SK-N-SH (cell line): ENCODE measurements around the gene ANHX. TPM values are rescaled to one million over a fixed set of nuclear protein-coding genes. Genes with fewer than 3 reads are reported as not detected.

Experiments
- CTCF ChIA-PET: fragments of 300-600, 350-600 bp; formaldehyde crosslinking; extraction: SDS; loops from one replicate; lab custom pipeline; 2021; lab: Yijun Ruan, JAX
- POLR2A ChIA-PET: fragments of 350-600 bp; sonication (Branson Sonifier 250); formaldehyde crosslinking; extraction: SDS; loops from one replicate; lab custom pipeline; 2020; ENCODE audit warnings: antibody characterized with exemption, inconsistent platforms; lab: Yijun Ruan, JAX
- DNase-seq: peaks from one replicate; pipeline ENCODE4 v3.0.0; 2012
- H2AFZ ChIP-seq: fragments of 200-600 bp; sonication (generic); 2 replicates; pipeline ENCODE4 v1.8.1; 2016; ENCODE audit warnings: antibody characterized with exemption, mild to moderate bottlenecking, low read depth
- H3F3A ChIP-seq: fragments of 200-600 bp; sonication (generic); replicated peaks from 2 replicates; pipeline ENCODE3; 2016; ENCODE audit warnings: antibody characterized with exemption, mild to moderate bottlenecking; ENCODE audit not compliant: insufficient read depth
- H3K27ac ChIP-seq, 2 experiments: fragments of 200-500 bp in 1 of 2; fragments of 200-600 bp in 1 of 2; sonication (Bioruptor generic) in 1 of 2; sonication (generic), shearing (Covaris generic) in 1 of 2; 2 replicates each; pipeline versions ENCODE4 v1.5.1 to v1.6.1; 2014 to 2016; ENCODE audit warnings: low read depth in 2 of 2, inconsistent platforms in 1 of 2, low read length in 1 of 2, mild to moderate bottlenecking in 1 of 2, mixed read lengths in 1 of 2
- H3K27me3 ChIP-seq: fragments of 200-600 bp; sonication (generic), shearing (Covaris generic); 2 replicates; pipeline ENCODE4 v1.6.1; 2016; ENCODE audit warnings: mixed run types; ENCODE audit not compliant: insufficient read depth
- H3K36me3 ChIP-seq, 2 experiments: fragments of 200-500 bp in 1 of 2; fragments of 200-600 bp in 1 of 2; sonication (Bioruptor generic) in 1 of 2; sonication (generic) in 1 of 2; replicated peaks in 1 of 2; 2 replicates each; pipeline versions ENCODE3 to v1.5.1; 2014 to 2016; ENCODE audit warnings: low read length in 1 of 2, mild to moderate bottlenecking in 1 of 2; ENCODE audit not compliant: insufficient read depth in 2 of 2, control insufficient read depth in 1 of 2
- H3K4me1 ChIP-seq, 2 experiments: fragments of 200-500 bp in 1 of 2; fragments of 200-600 bp in 1 of 2; sonication (Bioruptor generic) in 1 of 2; sonication (generic), shearing (Covaris generic) in 1 of 2; 2 replicates each; pipeline versions ENCODE4 v1.5.1 to v1.6.1; 2014 to 2016; ENCODE audit warnings: low read depth in 1 of 2, low read length in 1 of 2, mixed run types in 1 of 2; ENCODE audit not compliant: insufficient read depth in 2 of 2, control insufficient read depth in 1 of 2
- H3K4me2 ChIP-seq: fragments of 200-600 bp; sonication (generic), shearing (Covaris generic); 2 replicates; pipeline ENCODE4 v1.6.1; 2017; ENCODE audit warnings: mixed run types
- H3K4me3 ChIP-seq, 2 experiments: fragments of 200-500 bp in 1 of 2; fragments of 200-600 bp in 1 of 2; sonication (Bioruptor generic) in 1 of 2; sonication (generic), shearing (Covaris generic) in 1 of 2; 2 replicates each; pipeline versions ENCODE4 v1.5.1 to v1.8.1; 2014 to 2016; ENCODE audit warnings: low read depth in 2 of 2, inconsistent platforms in 1 of 2, low read length in 1 of 2, mild to moderate bottlenecking in 1 of 2, mixed read lengths in 1 of 2, moderate library complexity in 1 of 2
- H3K79me2 ChIP-seq: fragments of 200-600 bp; sonication (generic); 2 replicates; pipeline ENCODE4 v1.8.1; 2017; ENCODE audit warnings: mild to moderate bottlenecking; ENCODE audit not compliant: insufficient read depth
- H3K9ac ChIP-seq: fragments of 200-600 bp; sonication (generic); 2 replicates; pipeline ENCODE4 v1.6.1; 2017; ENCODE audit warnings: mixed run types
- H3K9me2 ChIP-seq: fragments of 200-600 bp; sonication (generic); 2 replicates; pipeline ENCODE4 v1.6.1; 2017; ENCODE audit warnings: mixed run types
- H3K9me3 ChIP-seq: fragments of 200-600 bp; sonication (generic); 2 replicates; pipeline ENCODE4 v1.6.1; 2017; ENCODE audit warnings: mixed run types, mild to moderate bottlenecking, moderate library complexity
- H4K20me1 ChIP-seq: fragments of 200-600 bp; sonication (generic); 2 replicates; pipeline ENCODE4 v1.6.1; 2017; ENCODE audit warnings: mild to moderate bottlenecking, mixed run types; ENCODE audit not compliant: insufficient read depth
- CHD2 ChIP-seq: fragments of 150-350 bp; IDR thresholded peaks from 2 replicates; pipeline ENCODE4 v1.6.1; 2018; ENCODE audit warnings: low read length; ENCODE audit not compliant: partially characterized antibody
- EP300 ChIP-seq, 2 experiments: IDR thresholded peaks; 2 replicates each; pipeline versions ENCODE4 v1.4.0 to v1.6.1; 2012; ENCODE audit warnings: borderline replicate concordance in 1 of 2, low read depth in 1 of 2, low read length in 1 of 2
- EZH2phosphoT487 ChIP-seq: fragments of 200-600 bp; sonication (generic); IDR thresholded peaks from 2 replicates; pipeline ENCODE4 v1.6.1; 2017; ENCODE audit warnings: low read depth, mixed run types, mild to moderate bottlenecking, antibody characterized with exemption, moderate library complexity, borderline replicate concordance
- FOXM1 ChIP-seq: IDR thresholded peaks from 2 replicates; pipeline ENCODE4 v1.4.0; 2012; ENCODE audit warnings: low read depth, mild to moderate bottlenecking
- GATA2 ChIP-seq: sonication (generic); formaldehyde crosslinking; IDR thresholded peaks from 2 replicates; pipeline ENCODE4 v1.5.0; 2020; ENCODE audit warnings: mild to moderate bottlenecking, missing genetic modification reagents
- NFIC ChIP-seq: IDR thresholded peaks from 2 replicates; pipeline ENCODE4 v1.4.0; 2012; ENCODE audit warnings: borderline replicate concordance
- NRF1 ChIP-seq: IDR thresholded peaks from 2 replicates; pipeline ENCODE4 v1.6.1; 2012; ENCODE audit warnings: low read depth, mild to moderate bottlenecking, low read length
- PBX3 ChIP-seq: IDR thresholded peaks from 2 replicates; pipeline ENCODE4; 2012
- POLR2AphosphoS5 ChIP-seq: IDR thresholded peaks from 2 replicates; pipeline ENCODE4 v1.6.1; 2012; ENCODE audit warnings: low read depth, low read length
- RFX5 ChIP-seq: IDR thresholded peaks from 2 replicates; pipeline ENCODE4 v1.6.1; 2012; ENCODE audit warnings: mild to moderate bottlenecking, improper control_type of control experiment, low read length
- SIN3A ChIP-seq: IDR thresholded peaks from 2 replicates; pipeline ENCODE4 v1.6.1; 2012; ENCODE audit warnings: low read depth, mild to moderate bottlenecking, low read length, moderate library complexity, borderline replicate concordance
- SMC3 ChIP-seq: IDR thresholded peaks from 2 replicates; pipeline ENCODE4 v1.6.1; 2012; ENCODE audit warnings: low read depth, low read length, improper control_type of control experiment
- TEAD4 ChIP-seq: IDR thresholded peaks from 2 replicates; pipeline ENCODE4 v1.4.0; 2012; ENCODE audit warnings: mild to moderate bottlenecking, borderline replicate concordance; ENCODE audit not compliant: insufficient read depth
- YY1 ChIP-seq: IDR thresholded peaks from 2 replicates; pipeline ENCODE4 v1.4.0; 2012; ENCODE audit warnings: low read depth, mild to moderate bottlenecking
- WGBS: methylation state at CpG from one replicate; pipeline ENCODE4 v1.1.6; 2017; ENCODE audit warnings: low lambda C conversion rate; 5-methylcytosine and 5-hydroxymethylcytosine counted together
- polyA plus RNA-seq, 3 experiments: library from polyadenylated mRNA; depleted of rRNA; stranded (reverse); fragments of >200 nt; gene quantifications; 2 replicates each; pipeline ENCODE4 v1.2.3, GENCODE V29; 2012
- TF ChIP-seq, protein P1 (sequence below): IDR thresholded peaks from 2 replicates; pipeline ENCODE4 v1.4.0; 2012; ENCODE audit warnings: low read depth, borderline replicate concordance
- TF ChIP-seq, protein P2 (sequence below): IDR thresholded peaks from 2 replicates; pipeline ENCODE4 v1.6.1; 2012; ENCODE audit warnings: mild to moderate bottlenecking, low read depth, low read length, moderate library complexity

ANHX gene
- polyA plus RNA-seq, 1 of the 3 experiments (the other 2 are of a cell fraction): not detected

GRCh38 chr12:133264173-133264572 lies 28.5 kb upstream of the ANHX start:
- H3K27me3 ChIP-seq: no peaks in the 10 kb centered on the region
- ChIA-PET CTCF (no interaction called here), POLR2A (no interaction called here)
- H3K4me3 ChIP-seq: no peak overlapping the region
- H3K4me1 ChIP-seq: no peaks in the 10 kb centered on the region
- H4K20me1 ChIP-seq: no peaks in the 10 kb centered on the region
- DNase-seq: no peak
- WGBS: 90% methylated on average over 18 of the region's 33 CpGs
- H3K9me2 ChIP-seq: no peaks in the 10 kb centered on the region
- no peaks in the 10 kb centered on the region for H3K36me3 ChIP-seq
- H3K79me2 ChIP-seq: no peaks in the 10 kb centered on the region
- no peak overlapping the region for H3K27ac ChIP-seq
- no peaks in the 10 kb centered on the region for H3K9me3 ChIP-seq
- no peak overlapping the region for H3K4me2 ChIP-seq
- no peak overlapping the region for H3K9ac ChIP-seq
- no peak overlapping the region for H2AFZ ChIP-seq
- TF ChIP-seq YY1: no peak
- TF ChIP-seq NRF1: no peak
- no peak for TF ChIP-seq SMC3
- TF ChIP-seq GATA2 (CRISPR knock-in tag): no peak
- TF ChIP-seq, protein P1, sequence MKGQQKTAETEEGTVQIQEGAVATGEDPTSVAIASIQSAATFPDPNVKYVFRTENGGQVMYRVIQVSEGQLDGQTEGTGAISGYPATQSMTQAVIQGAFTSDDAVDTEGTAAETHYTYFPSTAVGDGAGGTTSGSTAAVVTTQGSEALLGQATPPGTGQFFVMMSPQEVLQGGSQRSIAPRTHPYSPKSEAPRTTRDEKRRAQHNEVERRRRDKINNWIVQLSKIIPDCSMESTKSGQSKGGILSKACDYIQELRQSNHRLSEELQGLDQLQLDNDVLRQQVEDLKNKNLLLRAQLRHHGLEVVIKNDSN: no peak
- no peak for TF ChIP-seq FOXM1
- TF ChIP-seq EZH2phosphoT487: no peak
- TF ChIP-seq POLR2AphosphoS5: no peak
- no peak for TF ChIP-seq EP300 (IDR thresholded peaks at IDR 0.05; ENCODE audit: borderline replicate concordance in 1 of 2, low read depth in 1 of 2, low read length in 1 of 2)
- TF ChIP-seq, protein P2, sequence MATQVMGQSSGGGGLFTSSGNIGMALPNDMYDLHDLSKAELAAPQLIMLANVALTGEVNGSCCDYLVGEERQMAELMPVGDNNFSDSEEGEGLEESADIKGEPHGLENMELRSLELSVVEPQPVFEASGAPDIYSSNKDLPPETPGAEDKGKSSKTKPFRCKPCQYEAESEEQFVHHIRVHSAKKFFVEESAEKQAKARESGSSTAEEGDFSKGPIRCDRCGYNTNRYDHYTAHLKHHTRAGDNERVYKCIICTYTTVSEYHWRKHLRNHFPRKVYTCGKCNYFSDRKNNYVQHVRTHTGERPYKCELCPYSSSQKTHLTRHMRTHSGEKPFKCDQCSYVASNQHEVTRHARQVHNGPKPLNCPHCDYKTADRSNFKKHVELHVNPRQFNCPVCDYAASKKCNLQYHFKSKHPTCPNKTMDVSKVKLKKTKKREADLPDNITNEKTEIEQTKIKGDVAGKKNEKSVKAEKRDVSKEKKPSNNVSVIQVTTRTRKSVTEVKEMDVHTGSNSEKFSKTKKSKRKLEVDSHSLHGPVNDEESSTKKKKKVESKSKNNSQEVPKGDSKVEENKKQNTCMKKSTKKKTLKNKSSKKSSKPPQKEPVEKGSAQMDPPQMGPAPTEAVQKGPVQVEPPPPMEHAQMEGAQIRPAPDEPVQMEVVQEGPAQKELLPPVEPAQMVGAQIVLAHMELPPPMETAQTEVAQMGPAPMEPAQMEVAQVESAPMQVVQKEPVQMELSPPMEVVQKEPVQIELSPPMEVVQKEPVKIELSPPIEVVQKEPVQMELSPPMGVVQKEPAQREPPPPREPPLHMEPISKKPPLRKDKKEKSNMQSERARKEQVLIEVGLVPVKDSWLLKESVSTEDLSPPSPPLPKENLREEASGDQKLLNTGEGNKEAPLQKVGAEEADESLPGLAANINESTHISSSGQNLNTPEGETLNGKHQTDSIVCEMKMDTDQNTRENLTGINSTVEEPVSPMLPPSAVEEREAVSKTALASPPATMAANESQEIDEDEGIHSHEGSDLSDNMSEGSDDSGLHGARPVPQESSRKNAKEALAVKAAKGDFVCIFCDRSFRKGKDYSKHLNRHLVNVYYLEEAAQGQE: no peak
- no peak for TF ChIP-seq NFIC
- TF ChIP-seq RFX5: no peak
- no peak for TF ChIP-seq TEAD4
- no peak for TF ChIP-seq SIN3A
- no peak for TF ChIP-seq CHD2
- TF ChIP-seq PBX3: no peak
- H3F3A ChIP-seq: no peaks in the 10 kb centered on the region
